Measurements from ENCODE around the gene ZAP70.

ZAP70 gene

GRCh38 chr2:97673182-97673914, 40.0 kb upstream of the ZAP70 start:
- TF ChIP-seq, protein P1, sequence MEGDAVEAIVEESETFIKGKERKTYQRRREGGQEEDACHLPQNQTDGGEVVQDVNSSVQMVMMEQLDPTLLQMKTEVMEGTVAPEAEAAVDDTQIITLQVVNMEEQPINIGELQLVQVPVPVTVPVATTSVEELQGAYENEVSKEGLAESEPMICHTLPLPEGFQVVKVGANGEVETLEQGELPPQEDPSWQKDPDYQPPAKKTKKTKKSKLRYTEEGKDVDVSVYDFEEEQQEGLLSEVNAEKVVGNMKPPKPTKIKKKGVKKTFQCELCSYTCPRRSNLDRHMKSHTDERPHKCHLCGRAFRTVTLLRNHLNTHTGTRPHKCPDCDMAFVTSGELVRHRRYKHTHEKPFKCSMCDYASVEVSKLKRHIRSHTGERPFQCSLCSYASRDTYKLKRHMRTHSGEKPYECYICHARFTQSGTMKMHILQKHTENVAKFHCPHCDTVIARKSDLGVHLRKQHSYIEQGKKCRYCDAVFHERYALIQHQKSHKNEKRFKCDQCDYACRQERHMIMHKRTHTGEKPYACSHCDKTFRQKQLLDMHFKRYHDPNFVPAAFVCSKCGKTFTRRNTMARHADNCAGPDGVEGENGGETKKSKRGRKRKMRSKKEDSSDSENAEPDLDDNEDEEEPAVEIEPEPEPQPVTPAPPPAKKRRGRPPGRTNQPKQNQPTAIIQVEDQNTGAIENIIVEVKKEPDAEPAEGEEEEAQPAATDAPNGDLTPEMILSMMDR (IDR thresholded peaks at IDR 0.05): no peak

- TF ChIP-seq, protein P1 (IDR thresholded peaks at IDR 0.05): no peak
Observed at GRCh38 chr2:97673915-97674283, 39.5 kb upstream of the ZAP70 start.

GRCh38 chr2:97675430-97676113, 37.8 kb upstream of the ZAP70 start:
- TF ChIP-seq, protein P1 (IDR thresholded peaks at IDR 0.05): no peak

DNA sequence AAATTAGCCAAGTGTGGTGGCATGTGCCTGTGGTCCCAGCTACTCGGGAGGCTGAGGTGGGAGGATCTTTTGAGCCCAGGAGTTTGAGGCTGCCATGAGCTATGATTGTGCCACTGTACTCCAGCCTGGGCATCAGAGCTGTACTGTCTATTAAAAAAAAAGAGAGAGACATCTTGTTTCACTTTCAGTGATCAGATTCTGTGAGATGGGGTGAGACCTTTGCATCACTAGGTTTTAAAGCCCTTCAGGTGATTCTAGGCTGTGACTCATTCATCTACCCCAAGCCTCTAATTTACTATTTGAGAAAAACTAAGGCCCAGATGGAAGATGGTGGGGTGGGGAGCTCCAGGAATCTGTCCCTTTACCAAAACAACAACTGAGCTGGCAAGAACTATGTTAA, 36.8 kb upstream of the ZAP70 start:
- TF ChIP-seq, protein P1 (IDR thresholded peaks at IDR 0.05): no peak

DNA sequence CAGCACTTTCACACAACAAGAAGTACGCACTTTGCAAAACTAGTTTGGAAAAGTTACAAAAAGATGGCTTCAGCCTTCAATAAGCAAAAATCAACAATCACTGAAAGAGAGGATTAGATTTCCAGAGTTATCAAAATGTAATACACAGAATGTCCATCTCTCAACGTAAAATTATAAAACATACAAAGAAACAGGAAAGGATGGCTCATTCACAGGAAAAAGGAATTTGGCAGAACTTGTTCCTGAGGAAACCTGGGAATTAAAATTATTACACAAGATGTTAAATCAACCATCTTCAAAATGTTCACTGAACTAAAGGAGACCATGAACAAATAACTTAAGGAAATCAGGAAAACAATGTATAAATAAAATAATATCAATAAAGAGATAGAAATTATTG, 35.9 kb upstream of the ZAP70 start:
- TF ChIP-seq, protein P1 (IDR thresholded peaks at IDR 0.05): no peak

DNA sequence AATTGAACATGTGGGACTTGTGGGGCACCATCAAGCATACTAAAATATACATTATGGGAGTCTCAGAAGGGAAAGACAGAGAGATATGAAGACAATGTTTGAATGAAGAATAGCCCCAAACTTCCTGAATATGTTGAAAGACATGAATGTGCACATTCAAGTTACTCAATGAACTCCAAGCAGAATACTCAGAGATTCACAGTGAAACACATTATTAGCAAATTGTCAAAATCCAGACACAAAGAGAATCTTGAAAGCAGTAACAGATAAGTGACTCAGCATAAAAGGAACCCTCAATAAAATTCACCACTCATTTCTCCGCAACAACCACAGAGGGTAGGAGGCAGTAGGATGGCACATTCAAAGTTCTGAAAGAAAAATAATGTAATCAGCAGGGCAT, 35.1 kb upstream of the ZAP70 start:
- TF ChIP-seq, protein P1 (IDR thresholded peaks at IDR 0.05): no peak

DNA sequence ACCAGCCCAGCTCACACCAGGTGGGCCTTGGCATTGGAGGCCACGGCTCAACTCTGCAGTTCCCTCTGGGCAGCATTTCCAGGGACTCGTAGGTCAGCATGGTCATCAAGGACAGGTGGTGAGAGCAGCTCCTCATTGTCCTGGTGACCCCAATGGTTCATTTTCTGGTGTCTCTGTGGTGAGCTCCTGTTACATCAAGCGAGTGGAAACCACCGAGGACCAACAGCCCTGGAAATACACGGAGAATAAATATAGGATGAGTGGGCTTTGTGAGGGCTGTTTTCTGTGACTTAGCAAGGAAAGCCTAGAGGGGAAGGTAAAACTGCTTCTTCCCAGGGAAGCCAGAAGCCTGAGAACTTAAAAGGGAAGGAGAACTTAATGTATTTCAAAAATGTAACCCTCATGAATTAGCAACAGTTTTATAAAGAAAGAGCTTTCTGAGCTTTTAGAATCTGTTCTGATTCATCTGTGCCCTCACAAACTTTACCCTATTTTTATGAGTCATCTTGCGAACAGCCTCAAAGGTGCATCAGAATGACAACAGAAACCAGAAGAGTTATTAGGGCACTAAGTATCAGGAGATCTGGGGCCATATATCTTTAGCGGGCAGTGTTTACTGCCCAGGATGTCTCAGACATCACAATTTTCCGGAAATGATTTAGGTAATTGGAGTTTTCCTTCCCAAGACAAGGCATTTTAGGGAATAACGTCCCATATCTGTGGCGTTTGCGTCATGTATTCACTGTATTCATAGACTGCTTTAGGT, 25.1 kb upstream of the ZAP70 start:
- TF ChIP-seq, protein P1 (IDR thresholded peaks at IDR 0.05): no peak
